GM18499 (cell line): ENCODE measurements around the gene ATPAF2.
"Not testable (repeated sequence)": the region's sequence is repeated elsewhere in the genome, so short reads cannot be mapped to it uniquely, and the experiment has no call there.

Source experiments
- ATAC-seq: cut with Tn5 transposase; IDR thresholded peaks from one replicate; pipeline ENCODE4 v1.9.1; 2021; ENCODE audit warnings: moderate number of reproducible peaks; ENCODE audit not compliant: insufficient read depth, unreplicated experiment

Gene ATPAF2

DNA sequence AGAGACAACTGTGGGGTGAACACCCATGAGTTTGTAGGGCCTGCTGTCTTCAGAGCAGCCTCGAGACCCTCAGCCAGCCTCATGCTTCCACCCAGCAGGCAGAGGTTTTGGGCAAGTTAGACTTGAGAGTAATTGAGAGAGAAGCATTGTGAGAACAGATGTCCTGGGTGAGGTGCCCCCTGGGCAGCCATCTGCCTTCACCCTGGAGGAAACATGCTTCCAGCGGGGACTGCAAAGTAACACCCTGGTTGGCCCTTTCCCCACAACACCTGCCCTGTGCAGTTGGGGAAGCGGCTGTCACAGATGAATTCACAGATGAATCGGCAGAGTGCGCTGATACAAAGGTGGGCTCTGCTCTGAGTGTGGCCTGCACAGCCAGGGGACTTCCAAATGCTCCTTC is 23.4 kb downstream of the ATPAF2 start:
- ATAC-seq, result no peak

- ATAC-seq, result no peak
These were observed 25.0 kb downstream of the ATPAF2 start for GRCh38 chr17:18014006-18014405.

- ATAC-seq, result no peak
These were observed 27.7 kb downstream of the ATPAF2 start for GRCh38 chr17:18011286-18011685.

DNA sequence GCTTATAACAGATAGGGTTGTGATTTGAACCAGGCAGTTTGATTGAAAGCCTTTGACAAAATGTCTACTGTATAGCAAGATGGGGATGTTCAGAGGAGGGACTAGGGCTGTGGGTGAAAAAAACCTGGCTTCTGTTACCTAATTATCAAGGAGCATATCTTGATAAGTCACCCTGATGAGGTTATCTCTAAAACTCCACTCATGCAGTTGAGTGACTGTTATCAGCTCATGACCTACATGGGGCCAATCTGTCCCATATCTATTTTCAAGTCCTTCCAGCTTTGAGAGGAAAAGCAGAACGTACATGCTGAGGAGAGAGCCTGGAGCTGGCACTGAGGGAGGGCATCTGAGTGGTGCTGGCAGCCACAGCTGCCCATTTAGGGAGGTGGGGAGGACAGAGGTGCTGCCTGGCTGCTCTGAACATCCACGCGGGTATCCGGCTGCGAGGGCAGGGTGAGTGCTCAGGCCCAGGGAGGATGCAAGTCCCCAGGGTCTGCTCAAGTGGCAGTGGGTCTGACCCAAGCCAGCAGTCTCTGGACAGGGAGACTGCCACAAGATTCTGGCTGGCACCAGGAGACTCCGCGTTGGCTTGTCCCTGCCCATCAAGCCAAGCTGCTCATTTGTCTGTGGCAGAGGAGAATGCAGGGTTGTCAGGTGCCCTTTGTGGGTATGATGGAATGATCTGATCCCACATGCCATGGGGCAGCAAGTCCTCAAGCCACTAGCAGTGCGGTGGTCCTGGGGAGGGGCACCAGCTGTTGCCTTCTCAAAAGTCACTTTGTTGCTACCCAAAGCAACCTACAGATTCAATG is 29.2 kb downstream of the ATPAF2 start:
- ATAC-seq, result no peak

DNA sequence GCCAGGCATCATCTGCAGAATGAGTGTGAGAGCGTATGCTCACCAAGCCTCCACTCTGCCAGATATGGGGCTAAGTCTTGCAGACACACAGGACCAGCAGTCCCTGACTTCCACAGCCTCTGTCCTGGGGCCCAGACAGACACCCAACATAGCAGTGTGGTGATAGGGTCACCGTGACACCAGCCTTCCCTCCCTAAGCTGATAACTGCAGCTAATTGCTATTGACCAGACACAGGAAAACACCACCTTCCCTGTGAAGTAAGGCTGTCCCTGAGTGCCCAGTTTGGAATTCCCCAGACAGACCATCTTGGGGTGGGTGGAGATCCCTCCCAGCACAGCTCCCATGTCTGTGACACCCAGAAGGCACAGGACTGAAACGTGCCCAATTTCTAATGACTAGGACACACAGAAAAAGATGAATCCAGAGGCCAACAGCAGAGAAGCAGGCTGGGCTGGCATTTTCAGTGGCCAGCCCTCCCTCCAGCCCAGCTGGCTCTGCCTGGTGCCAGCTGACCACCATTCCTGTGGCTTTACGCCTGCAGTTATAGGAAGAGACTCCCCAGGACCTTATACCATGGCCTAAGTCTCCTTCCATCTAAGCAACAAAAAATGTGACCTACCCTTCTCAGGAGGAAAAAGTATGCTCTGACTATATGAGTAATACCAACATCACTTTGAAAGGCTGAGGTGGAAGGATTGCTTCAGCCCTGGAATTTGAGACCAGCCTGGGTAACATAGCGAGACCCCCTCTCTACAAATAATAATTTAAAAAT is 30.3 kb downstream of the ATPAF2 start:
- no peak for ATAC-seq

DNA sequence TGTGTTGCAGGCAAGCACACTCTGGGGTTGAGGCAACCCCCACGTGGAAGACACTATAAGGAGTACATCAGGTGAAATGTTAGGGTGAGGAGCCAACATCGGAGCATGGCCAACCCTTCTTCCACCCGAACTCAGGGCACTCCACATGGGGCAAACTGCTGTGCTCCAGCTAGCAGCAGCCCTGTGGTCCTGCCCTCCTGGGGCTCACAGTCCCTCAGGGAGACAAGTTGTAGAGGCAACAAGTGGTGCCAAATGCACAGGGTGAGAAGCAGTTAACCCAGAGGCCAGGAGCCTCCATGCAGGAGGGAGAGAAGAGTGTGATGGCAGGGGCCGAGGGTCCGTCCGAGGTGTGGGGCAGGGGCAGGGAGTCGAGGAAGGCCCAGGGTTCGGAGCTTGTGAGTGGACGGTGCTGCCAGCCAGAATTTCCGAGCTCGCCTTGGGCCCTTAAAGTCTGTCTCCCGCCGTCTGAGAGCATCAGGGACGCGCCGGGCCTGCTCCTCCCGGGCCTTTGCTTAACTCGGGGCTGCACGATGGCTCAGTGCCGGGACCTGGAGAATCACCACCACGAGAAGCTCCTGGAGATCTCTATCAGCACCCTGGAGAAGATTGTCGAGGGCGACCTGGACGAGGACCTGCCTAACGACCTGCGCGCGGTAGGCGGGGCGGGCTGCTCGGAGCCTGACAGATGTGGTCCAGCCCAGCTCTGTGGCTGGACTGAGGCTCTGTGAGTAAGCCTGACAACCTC is 32.3 kb downstream of the ATPAF2 start:
- ATAC-seq, result no peak

GRCh38 chr17:18005496-18005895 is 33.5 kb downstream of the ATPAF2 start:
- ATAC-seq, result no peak

GRCh38 chr17:18004884-18005305 is 34.1 kb downstream of the ATPAF2 start:
- ATAC-seq, result no peak

DNA sequence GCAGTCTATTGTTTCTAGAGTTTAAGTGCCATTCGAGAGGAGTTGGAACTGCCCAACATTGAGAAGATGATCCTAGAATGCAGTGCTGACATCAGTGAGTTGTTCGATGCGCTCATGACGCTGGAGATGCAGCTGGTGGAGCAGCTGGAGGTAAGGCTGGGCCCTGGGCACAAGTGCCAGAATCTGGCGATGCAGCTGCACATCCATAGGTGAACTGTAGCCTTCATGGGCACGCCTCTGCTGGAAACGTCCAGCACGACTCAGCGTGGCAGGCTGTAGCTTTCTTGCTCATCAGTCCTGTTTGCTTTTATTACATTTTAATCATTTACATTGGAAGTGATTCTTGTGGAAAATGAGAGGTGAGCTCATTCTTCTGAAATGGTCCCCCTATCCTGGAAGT is 34.6 kb downstream of the ATPAF2 start:
- no peak for ATAC-seq

DNA sequence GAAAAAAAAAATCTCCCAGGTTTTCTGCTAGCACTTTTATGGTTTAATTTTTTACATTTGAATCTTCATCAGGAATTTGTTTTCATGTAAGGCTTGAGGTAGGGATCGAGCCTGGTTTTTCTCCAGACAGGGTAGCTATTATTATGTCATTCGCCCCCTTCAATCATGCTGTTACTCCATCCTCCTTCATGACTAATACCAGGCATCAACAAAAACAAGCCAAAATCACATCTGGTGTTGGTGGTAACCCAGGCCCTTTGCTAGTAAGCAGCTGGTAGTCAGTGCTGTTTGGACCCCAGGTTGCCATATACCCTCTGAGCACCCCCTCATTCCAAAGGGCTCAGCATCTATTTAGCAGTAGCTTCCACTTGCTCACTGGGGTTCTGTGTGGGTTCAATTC is 36.8 kb downstream of the ATPAF2 start:
- ATAC-seq, result no peak

DNA sequence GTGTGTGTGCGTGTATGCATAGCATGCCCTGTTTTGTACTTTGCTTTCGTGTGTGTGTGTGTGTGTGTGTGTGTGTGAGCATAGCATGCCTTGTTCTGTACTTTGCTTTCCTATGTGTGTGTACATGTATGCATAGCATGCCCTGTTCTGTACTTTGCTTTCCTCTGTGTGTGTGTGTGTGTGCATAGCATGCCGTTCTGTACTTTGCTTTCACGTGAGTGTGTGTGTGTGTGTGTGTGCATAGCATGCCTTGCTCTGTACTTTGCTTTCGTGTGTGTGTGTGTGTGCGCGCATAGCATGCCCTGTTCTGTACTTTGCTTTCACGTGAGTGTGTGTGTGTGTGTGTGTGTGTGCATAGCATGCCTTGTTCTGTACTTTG is 38.9 kb downstream of the ATPAF2 start:
- ATAC-seq, result no peak

DNA sequence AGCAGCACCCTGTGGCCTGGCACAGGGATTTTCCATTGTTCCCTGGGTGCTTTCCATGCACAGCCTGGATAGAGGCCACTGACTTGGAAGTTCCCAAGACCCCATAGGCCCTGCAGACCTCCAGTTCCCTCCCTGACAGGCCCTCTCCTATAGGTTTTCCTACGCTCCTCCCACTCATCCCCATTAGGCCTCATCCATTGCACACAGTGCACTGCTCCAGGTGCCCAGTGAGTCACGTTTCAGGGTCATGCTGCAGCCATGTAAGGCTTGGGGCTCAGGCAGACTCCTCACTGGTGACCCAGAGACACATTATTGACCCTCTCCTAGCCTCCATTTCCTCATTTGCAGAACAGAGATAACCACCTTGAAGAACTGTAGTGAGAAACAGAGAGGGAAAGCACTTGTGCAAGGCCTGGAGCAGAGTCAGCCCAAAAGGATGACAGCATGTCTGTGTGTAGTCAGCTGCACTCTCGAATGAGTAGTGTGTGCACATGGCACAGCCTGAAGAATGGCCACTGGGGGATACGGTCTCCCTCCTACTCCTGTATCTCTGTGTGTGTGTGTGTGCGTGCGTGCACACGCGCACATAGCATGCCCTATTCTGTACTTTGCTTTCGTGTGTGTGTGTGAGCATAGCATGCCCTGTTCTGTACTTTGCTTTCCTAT is 39.5 kb downstream of the ATPAF2 start:
- ATAC-seq, result no peak

- no peak for ATAC-seq
These were observed 40.0 kb downstream of the ATPAF2 start for GRCh38 chr17:17998934-17999333.

DNA sequence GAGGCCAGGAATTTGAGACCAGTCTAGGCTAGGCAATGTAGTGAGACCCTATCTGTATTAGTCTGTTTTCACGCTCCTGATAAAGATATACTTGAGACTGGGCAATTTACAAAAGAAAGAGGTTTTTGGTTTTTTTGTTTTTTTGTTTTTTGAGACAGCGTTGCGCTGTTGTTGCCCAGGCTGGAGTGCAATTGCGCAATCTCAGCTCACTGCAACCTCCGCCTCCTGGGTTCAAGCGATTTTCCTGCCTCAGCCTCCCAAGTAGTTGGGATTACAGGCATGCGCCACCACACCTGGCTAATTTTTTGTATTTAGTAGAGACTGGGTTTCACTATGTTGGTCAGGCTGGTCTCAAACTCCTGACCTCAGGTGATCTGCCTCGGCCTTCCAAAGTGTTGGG is 43.1 kb downstream of the ATPAF2 start:
- not testable (repeated sequence) for ATAC-seq

DNA sequence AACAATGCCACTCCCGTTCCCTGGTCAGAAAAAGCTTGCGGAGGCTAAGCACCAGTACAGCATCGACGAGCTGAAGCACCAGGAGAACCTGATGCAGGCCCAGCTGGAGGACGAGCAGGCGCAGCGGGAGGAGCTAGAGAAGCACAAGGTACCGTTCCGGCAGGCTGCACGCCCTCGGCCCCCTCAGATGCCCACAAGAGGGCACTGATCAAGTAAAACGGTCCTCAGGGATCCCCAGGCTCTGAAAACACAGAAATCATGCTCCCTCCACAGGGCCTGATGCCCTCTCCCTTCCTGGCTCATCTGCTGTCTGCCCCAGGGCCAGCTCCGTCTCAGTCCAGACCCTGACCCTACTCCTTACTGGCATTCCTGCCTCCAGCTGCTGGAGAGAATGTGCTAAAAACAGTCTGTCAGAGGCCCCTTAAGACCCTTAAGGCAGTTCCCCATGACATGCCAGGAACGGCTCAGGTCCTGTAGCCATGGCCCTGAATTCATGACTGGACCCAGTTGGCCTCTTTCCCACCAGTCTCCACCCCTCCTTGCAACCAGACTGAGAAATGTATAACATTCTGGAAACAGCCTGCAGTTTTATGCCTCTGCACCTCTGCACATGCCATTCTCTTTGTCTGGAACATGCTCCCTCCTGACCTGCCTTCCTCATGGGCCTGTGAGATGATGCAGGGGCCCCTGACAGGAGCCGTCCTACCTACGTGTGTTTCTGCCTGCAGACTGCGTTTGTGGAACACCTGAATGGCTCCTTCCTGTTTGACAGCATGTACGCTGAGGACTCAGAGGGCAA is 44.5 kb downstream of the ATPAF2 start:
- no peak for ATAC-seq

- ATAC-seq, result no peak
These were observed 45.1 kb downstream of the ATPAF2 start for GRCh38 chr17:17993852-17994251.

DNA sequence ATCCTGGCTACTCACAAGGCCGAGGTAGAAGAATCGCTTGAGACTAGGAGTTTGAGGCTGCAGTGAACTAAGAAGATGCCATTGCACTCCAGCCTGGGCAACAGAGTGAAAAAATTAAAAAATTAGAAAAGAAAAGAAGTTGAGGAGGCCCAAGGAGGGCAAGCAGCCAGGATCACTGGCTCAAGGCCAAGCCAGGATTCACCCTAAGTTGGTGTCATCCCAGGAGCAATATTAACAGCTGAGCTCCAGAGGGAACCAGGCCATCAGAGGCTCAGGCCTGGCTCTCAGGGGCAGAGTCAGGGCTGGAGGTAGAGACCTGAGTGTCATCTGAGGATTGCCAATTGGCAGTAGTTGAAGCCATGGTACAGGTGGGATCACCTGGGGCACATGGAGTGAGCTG is 45.6 kb downstream of the ATPAF2 start:
- no peak for ATAC-seq

DNA sequence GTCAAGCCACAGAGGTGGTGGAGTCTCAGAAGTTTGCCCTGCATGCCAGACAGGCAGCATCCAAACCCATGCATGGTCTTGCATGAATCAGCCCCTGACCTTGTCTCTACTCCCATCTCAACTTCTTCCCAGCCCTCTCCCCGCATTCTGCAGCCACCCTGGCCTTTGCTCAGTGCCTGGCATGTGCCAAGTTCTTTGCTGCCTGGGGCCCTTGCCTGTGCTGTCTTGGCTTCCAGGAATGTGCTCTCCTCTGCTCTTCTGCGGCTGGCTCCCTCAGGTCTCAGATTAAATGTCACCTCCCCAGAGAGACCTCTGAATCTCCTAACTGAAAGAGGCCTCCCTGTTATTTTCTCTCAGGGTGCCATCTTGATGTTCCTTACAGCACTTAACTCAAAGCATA is 48.7 kb downstream of the ATPAF2 start:
- no peak for ATAC-seq

- ATAC-seq, result no peak
These were observed 49.4 kb downstream of the ATPAF2 start for GRCh38 chr17:17989618-17990017.

DNA sequence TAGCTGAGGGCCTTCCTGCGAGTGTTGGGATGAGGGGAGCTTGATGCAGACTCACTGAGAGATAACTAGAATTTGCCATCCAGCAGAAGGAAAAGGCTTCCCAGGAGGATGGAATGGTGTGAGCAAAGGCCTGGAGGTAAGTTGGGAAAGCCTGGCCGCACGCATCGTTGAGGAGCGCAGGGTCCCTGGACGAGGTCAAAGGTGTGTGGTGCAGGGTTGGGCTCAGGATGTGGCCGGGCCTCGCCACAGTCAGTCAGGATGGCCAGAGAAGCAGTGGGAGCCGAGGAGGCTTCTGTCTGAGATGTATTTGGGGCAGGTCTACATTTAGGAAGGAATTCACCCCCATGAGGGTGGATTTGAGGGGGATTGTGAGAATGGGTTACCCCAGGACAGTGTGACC is 49.9 kb downstream of the ATPAF2 start:
- ATAC-seq, result no peak
